ENCODE results near the gene NOX3.

The NOX3 gene

GRCh38 chr6:155466539-155466938 is 10.9 kb upstream of the NOX3 start:
- TF ChIP-seq EZH2 (optimal IDR thresholded peaks at IDR 0.05; ENCODE audit: low read depth, low read length), result no peak
- no peak for TF ChIP-seq EZH2phosphoT487 (IDR thresholded peaks at IDR 0.05; ENCODE audit: low read length)
- TF ChIP-seq CTCF (IDR thresholded peaks at IDR 0.05; ENCODE audit: low read length), result no peak

GRCh38 chr6:155461556-155461955 is 5.9 kb upstream of the NOX3 start:
- H4K20me1 ChIP-seq (ENCODE audit: insufficient read depth, low read length), result no peaks in the 10 kb centered on the region
- no peaks in the 10 kb centered on the region for H3K9me2 ChIP-seq (replicated peaks; ENCODE audit: insufficient read depth, low read length)
- H3K4me3 ChIP-seq (ENCODE audit: low read length), result no peak overlapping the region
- no peak overlapping the region for H3K9ac ChIP-seq (ENCODE audit: low read length)
- no peak overlapping the region for H3K4me2 ChIP-seq (ENCODE audit: low read depth, low read length)
- H3K9me3 ChIP-seq (replicated peaks; ENCODE audit: insufficient read depth, low read length), result no peaks in the 10 kb centered on the region
- H3K36me3 ChIP-seq (replicated peaks; ENCODE audit: insufficient read depth, low read length), result no peaks in the 10 kb centered on the region
- no peak for TF ChIP-seq CTCF (IDR thresholded peaks at IDR 0.05; ENCODE audit: low read length)
- no peak for TF ChIP-seq EZH2phosphoT487 (IDR thresholded peaks at IDR 0.05; ENCODE audit: low read length)
- no peak for TF ChIP-seq EZH2 (optimal IDR thresholded peaks at IDR 0.05; ENCODE audit: low read depth, low read length)
- H3K79me2 ChIP-seq (ENCODE audit: low read length), result no peaks in the 10 kb centered on the region
- H3K27me3 ChIP-seq (replicated peaks; ENCODE audit: insufficient read depth, low read length), result no peaks in the 10 kb centered on the region
- H3K4me1 ChIP-seq (ENCODE audit: low read length), result no peaks in the 10 kb centered on the region
- no peak overlapping the region for H2AFZ ChIP-seq (ENCODE audit: low read length)
- DNase-seq, result no peak
- H3K27ac ChIP-seq (ENCODE audit: low read length), result no peak overlapping the region
- H3F3A ChIP-seq (ENCODE audit: insufficient read depth, low read length), result no peaks in the 10 kb centered on the region

More at GRCh38 chr6:155466539-155466938, 10.9 kb upstream of the NOX3 start:
- no peak overlapping the region for H3K9ac ChIP-seq (ENCODE audit: low read length)
- H4K20me1 ChIP-seq (ENCODE audit: insufficient read depth, low read length), result no peaks in the 10 kb centered on the region
- no peak for DNase-seq
- no peak overlapping the region for H3K4me2 ChIP-seq (ENCODE audit: low read depth, low read length)
- no peak overlapping the region for H3K27ac ChIP-seq (ENCODE audit: low read length)
- H3K9me3 ChIP-seq (replicated peaks; ENCODE audit: insufficient read depth, low read length), result no peaks in the 10 kb centered on the region
- no peak overlapping the region for H3K4me3 ChIP-seq (ENCODE audit: low read length)
- no peaks in the 10 kb centered on the region for H3K27me3 ChIP-seq (replicated peaks; ENCODE audit: insufficient read depth, low read length)
- no peaks in the 10 kb centered on the region for H3K9me2 ChIP-seq (replicated peaks; ENCODE audit: insufficient read depth, low read length)
- no peak overlapping the region for H2AFZ ChIP-seq (ENCODE audit: low read length)
- no peaks in the 10 kb centered on the region for H3K36me3 ChIP-seq (replicated peaks; ENCODE audit: insufficient read depth, low read length)
- no peaks in the 10 kb centered on the region for H3K79me2 ChIP-seq (ENCODE audit: low read length)
- H3K4me1 ChIP-seq (ENCODE audit: low read length), result no peaks in the 10 kb centered on the region
- no peaks in the 10 kb centered on the region for H3F3A ChIP-seq (ENCODE audit: insufficient read depth, low read length)

GRCh38 chr6:155454471-155454870 is 1.2 kb downstream of the NOX3 start:
- no peak overlapping the region for H2AFZ ChIP-seq (ENCODE audit: low read length)
- no peaks in the 10 kb centered on the region for H3F3A ChIP-seq (ENCODE audit: insufficient read depth, low read length)
- no peaks in the 10 kb centered on the region for H3K79me2 ChIP-seq (ENCODE audit: low read length)
- no peak overlapping the region for H3K9ac ChIP-seq (ENCODE audit: low read length)
- no peaks in the 10 kb centered on the region for H3K4me1 ChIP-seq (ENCODE audit: low read length)
- no peak overlapping the region for H3K4me2 ChIP-seq (ENCODE audit: low read depth, low read length)
- H3K9me3 ChIP-seq (replicated peaks; ENCODE audit: insufficient read depth, low read length), result no peaks in the 10 kb centered on the region
- no peak for DNase-seq
- H3K27ac ChIP-seq (ENCODE audit: low read length), result no peak overlapping the region
- no peaks in the 10 kb centered on the region for H3K36me3 ChIP-seq (replicated peaks; ENCODE audit: insufficient read depth, low read length)
- TF ChIP-seq EZH2phosphoT487 (IDR thresholded peaks at IDR 0.05; ENCODE audit: low read length) (no peak), CTCF (IDR thresholded peaks at IDR 0.05; ENCODE audit: low read length) (no peak), EZH2 (optimal IDR thresholded peaks at IDR 0.05; ENCODE audit: low read depth, low read length) (no peak)
- no peak overlapping the region for H3K4me3 ChIP-seq (ENCODE audit: low read length)
- no peaks in the 10 kb centered on the region for H3K9me2 ChIP-seq (replicated peaks; ENCODE audit: insufficient read depth, low read length)
- no peaks in the 10 kb centered on the region for H3K27me3 ChIP-seq (replicated peaks; ENCODE audit: insufficient read depth, low read length)
- no peaks in the 10 kb centered on the region for H4K20me1 ChIP-seq (ENCODE audit: insufficient read depth, low read length)

All from MM.1S (cell line).